HUDEP-2 (cell line): Measurements from ENCODE around the gene ZNF511.
"Not testable (repeated sequence)": the region's sequence is repeated elsewhere in the genome, so short reads cannot be mapped to it uniquely, and the experiment has no call there.

Experiments
- DNase-seq, 76 experiments: peaks; one replicate each; lab custom pipeline; 2025; ENCODE audit not compliant: unreplicated experiment in 76 of 76; lab: John Stamatoyannopoulos, UW

The ZNF511 gene

GRCh38 chr10:133308421-133309099 lies at the start of gene ZNF511, which contains the start of gene TUBGCP2:
Gene ZNF511 (plus strand): TSS chr10:133308914. CDS start chr10:133308944, 30 bp downstream.
Gene TUBGCP2 (minus strand): TSS chr10:133308872. CDS start chr10:133302941, 5,931 bp downstream.
- DNase-seq = peak in 74 of 76 experiments; percentile 13 to 94 (median 77)

GRCh38 chr10:133259602-133259989 lies 49.1 kb upstream of the ZNF511 start:
- no peak for DNase-seq

GRCh38 chr10:133260895-133261725 lies 47.6 kb upstream of the ZNF511 start:
- DNase-seq = peak in 65 of 76 experiments; percentile 8 to 81 (median 65)

- DNase-seq = peak in 72 of 76 experiments; percentile 18 to 94 (median 84)
Observed at GRCh38 chr10:133261726-133262325, 46.9 kb upstream of the ZNF511 start.

- no peak for DNase-seq
Observed at GRCh38 chr10:133262696-133263095, 46.0 kb upstream of the ZNF511 start.

- no peak for DNase-seq
Observed at GRCh38 chr10:133263674-133264073, 45.0 kb upstream of the ZNF511 start.

- DNase-seq = peak in 14 of 76 experiments; percentile 9 to 26 (median 13)
Observed at GRCh38 chr10:133264461-133264860, 44.3 kb upstream of the ZNF511 start.

GRCh38 chr10:133265052-133265451 lies 43.7 kb upstream of the ZNF511 start:
- DNase-seq = not testable (repeated sequence)

GRCh38 chr10:133266056-133266795 lies 42.5 kb upstream of the ZNF511 start:
- DNase-seq = no peak

- DNase-seq = no peak
Observed at GRCh38 chr10:133267293-133267692, 41.4 kb upstream of the ZNF511 start.

- no peak for DNase-seq
Observed at GRCh38 chr10:133267829-133268228, 40.9 kb upstream of the ZNF511 start.

- DNase-seq = no peak
Observed at GRCh38 chr10:133268532-133268931, 40.2 kb upstream of the ZNF511 start.

GRCh38 chr10:133269367-133269766 lies 39.3 kb upstream of the ZNF511 start:
- DNase-seq = no peak

- DNase-seq = no peak
Observed at GRCh38 chr10:133270204-133270603, 38.5 kb upstream of the ZNF511 start.

- no peak for DNase-seq
Observed at GRCh38 chr10:133270773-133271297, 37.9 kb upstream of the ZNF511 start.

- no peak for DNase-seq
Observed at GRCh38 chr10:133271521-133272300, 37.0 kb upstream of the ZNF511 start.

- DNase-seq = no peak
Observed at GRCh38 chr10:133272301-133272963, 36.3 kb upstream of the ZNF511 start.

GRCh38 chr10:133272964-133273420 lies 35.7 kb upstream of the ZNF511 start:
- no peak for DNase-seq
